LNCaP clone FGC (cell line): ENCODE data around the gene MEF2B.

Experiments
- DNase-seq: peaks from one replicate; pipeline ENCODE4 v3.0.0-alpha.2; 2011; ENCODE audit warnings: low read depth
- H3K4me3 ChIP-seq: 2 replicates; pipeline ENCODE4 v1.5.1; 2011; ENCODE audit warnings: mild to moderate bottlenecking, low read depth, low read length, control low read depth
- CTCF ChIP-seq: IDR thresholded peaks from 2 replicates; pipeline ENCODE4 v1.5.1; 2012; ENCODE audit warnings: mild to moderate bottlenecking; ENCODE audit not compliant: control insufficient read depth, insufficient read depth; ENCODE audit errors: extremely low read depth

MEF2B gene

GRCh38 chr19:19213426-19214158 lies 43.5 kb upstream of the MEF2B start:
- H3K4me3 ChIP-seq: no peak overlapping the region
- TF ChIP-seq CTCF: no peak
- no peak for DNase-seq

GRCh38 chr19:19212916-19213315 lies 42.9 kb upstream of the MEF2B start:
- TF ChIP-seq CTCF: no peak
- no peak overlapping the region for H3K4me3 ChIP-seq
- DNase-seq: no peak

- no peak for DNase-seq
- H3K4me3 ChIP-seq: no peak within 1 kb of the TSS
- no peak for TF ChIP-seq CTCF
Measured at GRCh38 chr19:19211499-19212420, 41.7 kb upstream of the MEF2B start, which contains the start of gene NCAN. NCAN (plus strand) TSS chr19:19211958; CDS start chr19:19216954, 4,996 bp downstream.

GRCh38 chr19:19209372-19209771 lies 39.3 kb upstream of the MEF2B start:
- no peak for TF ChIP-seq CTCF

GRCh38 chr19:19207637-19208572 lies 37.8 kb upstream of the MEF2B start:
- H3K4me3 ChIP-seq: no peak overlapping the region
- no peak for DNase-seq
- no peak for TF ChIP-seq CTCF

More at GRCh38 chr19:19209372-19209771, 39.3 kb upstream of the MEF2B start:
- H3K4me3 ChIP-seq: no peak overlapping the region
- no peak for DNase-seq

- TF ChIP-seq CTCF: no peak
- no peak overlapping the region for H3K4me3 ChIP-seq
- DNase-seq: no peak
Measured at GRCh38 chr19:19206938-19207337, 36.9 kb upstream of the MEF2B start.
